Right ventricle myocardium inferior (tissue), 1 donor: ENCODE data around the gene CYBC1. TPM values are rescaled to one million over a fixed set of nuclear protein-coding genes. Genes with fewer than 3 reads are reported as not detected.

Source experiments
- ATAC-seq: fragments of 200-7000 bp; cut with Tn5 transposase; one replicate; pipeline ENCODE4 v1.9.1; 2020; ENCODE audit warnings: mild to moderate bottlenecking, moderate library complexity
- DNase-seq: peaks from one replicate; pipeline ENCODE4 v3.0.0; 2021; ENCODE audit errors: missing footprints
- intact Hi-C: fragments of 100-400 bp; cut with DNase I; formaldehyde crosslinking; loops from one replicate; pipeline ENCODE4 v1.11.0; 2022
- total RNA-seq: library from RNA; stranded (reverse); fragmentation: NEBNext Ultra II Directional; extraction: Animal tissue kit (Norgen Biotek cat#: 25700); gene quantifications from one replicate; pipeline ENCODE4 v1.2.1, GENCODE V29; 2021
- donor health status: DM: no; HTN: yes; CAD: no; lungs with severe emphysema.

Gene CYBC1
- total RNA-seq, 1 donor from 2014 or later = 29.4 TPM

DNA sequence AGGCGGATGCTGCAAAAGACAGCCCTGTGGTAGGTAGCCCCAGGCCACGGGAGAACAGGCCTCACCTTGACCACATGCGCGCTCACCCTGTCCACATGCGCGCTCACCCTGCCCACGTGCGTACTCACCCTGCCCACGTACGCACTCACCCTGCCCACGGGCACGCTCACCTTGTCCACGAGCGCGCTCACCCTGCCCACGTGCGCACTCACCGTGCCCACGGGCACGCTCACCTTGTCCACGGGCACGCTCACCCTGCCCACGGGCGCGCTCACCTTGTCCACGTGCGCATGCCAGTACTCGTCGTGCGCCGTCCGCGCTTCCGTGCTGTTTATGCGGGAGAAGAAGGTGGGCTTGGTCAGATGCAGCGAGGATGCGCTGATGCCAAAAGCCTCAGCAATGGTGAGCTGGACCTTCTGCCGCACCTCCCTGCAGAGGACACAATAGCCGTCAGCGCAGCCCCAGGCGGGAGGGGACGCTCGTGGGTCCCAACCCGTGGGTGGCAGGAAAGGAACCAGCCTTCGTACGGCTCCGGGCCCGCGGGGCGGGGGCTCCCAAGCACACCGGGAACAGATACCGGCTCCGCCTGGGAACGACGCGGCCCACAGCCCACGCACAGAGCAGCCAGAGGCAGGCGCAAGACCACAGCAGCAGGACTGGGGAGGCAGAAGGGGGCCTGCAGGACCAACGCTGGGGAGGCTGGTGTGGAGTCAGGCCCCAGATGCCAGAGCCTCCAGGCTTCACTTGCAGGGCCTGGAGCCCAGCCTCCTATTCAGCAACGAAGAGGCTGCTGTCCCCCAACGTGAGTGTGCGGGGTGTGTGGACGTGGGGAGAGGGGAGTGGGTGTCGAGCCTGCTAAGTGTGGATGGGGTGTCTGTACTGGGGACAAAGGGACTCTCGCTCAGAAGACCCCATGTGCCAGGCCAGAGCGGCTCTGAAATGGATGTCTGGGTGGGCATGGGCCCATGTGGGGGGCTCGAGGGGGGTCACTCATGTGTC lies 46.6 kb downstream of the CYBC1 start:
- no peak for ATAC-seq
- DNase-seq = no peak
- intact Hi-C loops = no loop called here

DNA sequence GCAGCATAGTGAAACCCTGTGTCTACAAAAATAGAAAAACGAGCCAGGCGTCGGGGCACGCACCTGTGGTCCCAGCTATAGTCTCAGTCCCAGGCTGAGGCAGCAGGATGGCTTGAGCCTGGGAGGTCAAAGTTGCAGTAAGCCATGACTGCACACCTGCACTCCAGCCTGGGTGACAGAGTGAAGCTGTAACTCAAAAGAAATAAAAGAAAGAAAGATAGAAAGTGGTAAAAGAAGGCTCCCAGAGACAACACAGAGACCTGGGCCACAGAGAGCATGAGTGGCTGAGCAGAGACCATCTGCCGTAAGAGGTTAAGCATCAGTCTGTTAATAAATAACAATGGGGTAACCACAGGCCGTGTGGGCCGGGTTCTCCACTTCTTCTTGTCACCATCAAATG lies 47.7 kb downstream of the CYBC1 start:
- ATAC-seq (no peak), DNase-seq (no peak)

DNA sequence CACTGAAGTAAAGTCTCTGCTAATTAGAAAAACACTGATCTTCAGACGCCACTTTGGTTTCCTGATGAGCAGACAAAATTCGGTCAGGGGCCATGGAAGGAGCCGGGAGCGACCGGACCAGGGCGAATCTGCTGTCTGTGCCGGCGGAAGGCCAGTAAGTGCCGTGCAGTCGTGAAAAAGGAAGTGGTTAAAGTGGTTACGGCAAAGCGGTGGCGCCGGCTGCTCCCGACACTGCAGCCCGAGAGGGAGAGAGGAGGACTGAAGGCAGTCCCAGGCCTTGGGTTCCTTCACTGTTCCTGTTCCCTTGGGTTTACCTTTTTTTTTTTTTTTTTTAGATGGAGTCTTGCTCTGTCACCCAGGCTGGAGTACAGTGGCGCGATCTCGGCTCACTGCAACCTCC lies 49.7 kb downstream of the CYBC1 start:
- DNase-seq (peak; percentile 91), ATAC-seq (no peak)
- intact Hi-C loops = no loop called here

More for the DNA sequence above, 47.7 kb downstream of the CYBC1 start:
- intact Hi-C loops = no loop called here

DNA sequence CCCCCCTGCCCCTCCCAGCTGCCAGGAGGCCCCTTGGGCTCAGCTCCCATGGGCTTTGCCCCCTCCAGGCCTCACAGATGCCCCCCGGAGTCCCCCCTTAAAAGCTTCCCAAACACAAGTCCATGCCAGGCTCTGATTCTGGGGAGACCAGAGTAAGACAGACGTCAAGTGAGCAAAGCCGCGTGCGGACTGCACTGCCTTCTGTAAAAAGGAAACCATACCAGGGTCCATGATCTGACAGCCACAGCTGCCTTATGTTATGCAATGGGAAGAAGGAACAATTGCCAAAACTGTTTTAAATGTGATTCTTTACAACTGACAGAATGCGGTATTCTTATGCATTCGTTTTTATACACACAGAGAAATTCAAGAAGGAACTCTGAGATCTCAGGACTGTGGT lies 50.3 kb downstream of the CYBC1 start:
- ATAC-seq = no peak
- intact Hi-C loops = no loop called here
- peak; percentile 20 for DNase-seq

DNA sequence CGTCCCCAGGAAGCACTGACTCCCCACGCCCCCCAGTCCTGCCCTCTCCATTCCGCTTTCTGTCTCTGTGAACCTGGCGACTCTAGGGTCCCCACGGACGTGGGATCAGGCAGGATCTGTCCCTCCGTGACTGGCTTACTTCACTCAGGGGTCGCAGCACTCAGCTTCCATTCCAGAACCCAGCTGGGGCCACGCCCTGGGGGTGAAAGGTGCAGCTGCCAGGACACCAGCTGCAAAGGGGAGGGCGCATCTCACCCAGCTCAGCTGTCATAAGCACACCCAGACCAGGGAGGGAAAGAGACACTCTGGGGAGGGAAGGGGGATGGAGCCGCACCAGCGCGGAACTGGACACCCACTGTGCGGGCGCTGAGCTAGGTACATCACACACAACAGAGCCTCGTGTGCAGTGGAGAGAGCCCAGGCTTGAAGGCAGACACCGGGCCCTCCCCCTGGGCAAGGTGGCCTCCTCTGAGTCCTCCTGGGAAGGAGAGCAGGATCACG lies 50.9 kb downstream of the CYBC1 start:
- intact Hi-C loops = no loop called here
- no peak for DNase-seq
- no peak for ATAC-seq

DNA sequence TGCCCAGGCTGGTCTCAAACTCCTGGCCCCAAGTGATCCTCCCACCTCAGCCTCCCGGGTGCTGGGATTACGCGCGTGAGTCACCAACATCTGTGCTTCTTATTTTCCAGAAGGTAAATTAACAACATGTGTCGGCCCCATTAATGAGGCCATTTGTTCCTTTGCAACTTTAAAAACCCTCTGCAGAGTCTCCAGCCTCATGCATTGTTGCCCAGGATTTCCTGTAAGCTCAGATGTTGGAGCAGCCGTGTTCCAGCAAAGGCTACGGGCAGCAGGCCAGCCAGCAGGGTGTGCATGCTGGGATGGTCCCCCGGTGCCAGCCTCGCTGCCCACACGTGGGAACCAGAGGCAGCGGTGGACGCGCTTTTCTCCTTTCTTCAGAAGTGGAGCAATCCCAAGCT lies 51.5 kb downstream of the CYBC1 start:
- intact Hi-C loops = no loop called here
- ATAC-seq = peak; percentile 23
- no peak for DNase-seq

DNA sequence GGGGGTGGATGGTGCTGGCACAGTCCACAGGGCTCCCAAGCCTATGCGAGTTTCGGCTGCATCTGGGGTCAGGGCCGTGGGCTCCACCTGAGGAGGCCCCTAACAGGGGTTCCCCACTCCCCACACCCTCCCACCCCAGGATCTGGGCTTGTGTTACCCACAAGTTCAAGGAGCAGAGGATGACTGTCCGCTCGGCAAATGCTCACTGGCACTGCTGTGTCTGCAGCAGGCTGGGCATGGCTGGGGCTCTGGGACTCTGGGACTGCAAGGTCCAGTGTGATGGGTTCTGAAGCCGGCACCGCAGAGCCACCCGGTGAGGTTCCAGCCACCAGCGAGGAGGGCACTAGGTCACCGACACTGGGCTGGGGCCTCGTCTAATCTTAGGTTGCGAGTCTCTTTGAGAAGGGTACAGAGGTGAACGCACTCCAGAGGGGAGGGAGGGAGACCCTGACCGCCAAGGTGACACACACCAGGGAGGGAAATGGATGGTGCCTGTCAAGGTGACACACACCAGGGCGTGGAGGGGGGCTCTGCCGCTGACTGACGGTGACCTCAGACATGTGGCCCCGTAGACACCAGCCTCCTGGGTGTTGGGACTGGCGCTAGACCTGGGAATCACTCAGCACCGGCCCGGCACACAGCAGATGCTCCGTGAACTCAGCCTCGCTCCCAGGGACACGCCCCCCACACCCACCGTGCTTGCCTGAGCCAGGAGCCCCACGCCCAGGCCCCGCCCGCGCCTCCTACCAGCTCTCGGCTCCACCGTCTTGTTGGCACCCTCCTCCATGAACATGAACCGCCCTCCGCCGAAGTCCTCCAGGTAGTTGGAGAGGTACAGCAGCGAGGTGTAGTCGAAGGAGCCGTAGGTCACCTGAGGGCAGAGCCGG lies 52.9 kb downstream of the CYBC1 start:
- intact Hi-C loops = no loop called here
- ATAC-seq (no peak), DNase-seq (peak; percentile 43)

DNA sequence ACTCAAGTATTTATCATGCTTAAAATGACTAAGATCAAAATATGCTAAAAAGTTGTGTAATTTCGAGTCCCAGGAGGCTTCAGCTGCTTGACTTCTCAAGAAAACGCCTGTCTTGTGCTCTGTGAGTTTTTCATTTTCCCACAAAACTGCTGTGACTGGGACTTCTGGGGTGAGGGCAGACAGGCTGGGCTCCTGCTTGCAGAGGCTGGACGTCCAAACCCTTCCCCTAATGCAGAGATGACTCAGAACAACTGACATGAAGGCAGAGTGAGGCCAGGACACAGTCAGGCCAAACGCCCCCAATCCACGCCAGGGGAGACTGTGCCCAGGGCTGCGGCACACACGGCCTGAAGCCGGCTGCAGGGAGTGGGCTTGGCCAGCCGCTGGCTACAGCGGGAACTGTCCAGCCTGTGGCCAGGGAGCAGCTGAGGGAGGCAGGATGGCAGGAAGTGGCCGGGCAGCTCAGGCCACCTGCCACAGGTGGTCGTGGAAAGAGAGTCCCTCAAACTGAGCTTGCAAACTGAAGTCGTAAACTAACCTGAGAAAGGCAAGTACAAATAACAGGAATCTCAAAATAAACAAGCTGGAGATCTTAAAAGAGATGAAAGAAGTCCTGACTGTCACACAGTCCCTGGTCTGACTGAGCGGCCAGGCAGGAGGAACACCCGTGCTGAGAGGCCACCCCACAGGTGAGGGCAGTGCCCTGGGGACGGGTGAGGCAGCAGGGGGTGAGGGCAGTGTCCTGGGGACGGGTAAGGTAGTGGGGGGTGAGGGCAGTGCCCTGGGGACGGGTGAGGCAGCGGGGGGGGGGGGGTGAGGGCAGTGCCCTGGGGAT lies 53.7 kb downstream of the CYBC1 start:
- ATAC-seq (peak; percentile 74), DNase-seq (peak; percentile 69)
- intact Hi-C loops = no loop called here

DNA sequence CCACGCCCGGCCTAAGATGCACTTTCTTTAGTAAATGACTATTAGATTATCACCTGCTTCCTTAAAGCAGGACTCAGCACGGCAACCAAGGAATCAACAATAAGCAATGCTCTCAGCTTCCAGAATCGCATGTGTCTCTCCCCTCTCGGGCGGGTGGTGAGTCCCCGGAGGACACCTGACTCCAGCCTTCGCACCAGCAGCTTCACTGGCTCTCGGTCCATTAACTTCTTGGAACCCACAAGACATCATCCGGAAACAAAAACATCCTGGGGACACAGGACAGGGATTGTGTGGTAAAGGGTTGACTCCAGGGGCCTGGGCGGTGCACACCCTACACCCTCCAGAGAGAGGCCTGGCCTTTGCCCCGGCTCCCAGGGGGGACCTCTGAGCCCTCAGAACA lies 56.3 kb downstream of the CYBC1 start:
- DNase-seq = peak; percentile 9
- intact Hi-C loops = no loop called here
- ATAC-seq = no peak

DNA sequence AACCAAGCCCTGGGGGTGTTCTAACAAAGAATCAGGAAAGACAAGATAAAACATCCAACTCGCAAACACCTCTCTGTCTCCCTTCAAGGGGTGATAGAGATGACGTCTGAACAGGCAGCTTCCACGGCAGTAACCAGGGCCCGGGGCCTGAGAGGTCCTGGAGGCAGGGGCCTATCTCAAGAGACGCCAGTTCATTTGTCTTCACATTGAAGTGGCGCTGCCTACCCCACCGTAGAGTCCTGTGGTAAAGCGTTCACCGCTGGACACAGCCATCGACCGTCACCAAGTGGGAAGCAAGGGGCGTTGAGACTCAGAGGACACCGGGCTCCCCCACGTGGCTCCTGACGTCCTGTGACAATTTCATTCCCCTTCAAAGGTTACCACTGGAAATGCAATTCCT lies 57.6 kb downstream of the CYBC1 start:
- peak; percentile 9 for DNase-seq
- no peak for ATAC-seq
- intact Hi-C loops = no loop called here

Other genes starting within 250 kb of the CYBC1 start
- 7.9 TPM for gene CCDC57, start 237.9 kb downstream of the CYBC1 start, total RNA-seq
- 10.4 TPM for gene SLC16A3, start 221.7 kb downstream of the CYBC1 start, total RNA-seq
- 62.6 TPM for gene CSNK1D, start 177.1 kb downstream of the CYBC1 start, total RNA-seq
- 0.73 TPM for gene CD7, start 133.1 kb downstream of the CYBC1 start, total RNA-seq
- gene SECTM1, start 117.0 kb downstream of the CYBC1 start, total RNA-seq = 4.9 TPM
- gene TEX19, start 91.5 kb downstream of the CYBC1 start, total RNA-seq = not detected
- 0.76 TPM for gene UTS2R, start 79.0 kb downstream of the CYBC1 start, total RNA-seq
- gene HEXD, start 32.4 kb downstream of the CYBC1 start, total RNA-seq = 14.4 TPM
- 23.5 TPM for gene OGFOD3, start 32.2 kb downstream of the CYBC1 start, total RNA-seq
- 72.7 TPM for gene NARF, start 8.0 kb upstream of the CYBC1 start, total RNA-seq
- gene FOXK2, start 69.0 kb upstream of the CYBC1 start, total RNA-seq = 39.4 TPM
- 38.0 TPM for gene WDR45B, start 197.7 kb upstream of the CYBC1 start, total RNA-seq
- gene RAB40B, start 247.9 kb upstream of the CYBC1 start, total RNA-seq = 19.9 TPM